ENCODE results near the gene ERG. TPM values are rescaled to one million over a fixed set of nuclear protein-coding genes. Genes with fewer than 3 reads are reported as not detected.

Gene ERG
- total RNA-seq, 1 donor from 2014 or later: 0.12 TPM

- Mint-ChIP-seq H3K27ac (no peak overlapping the region), H3K36me3 (ENCODE audit: low read depth) (no peaks in the 10 kb centered on the region)
- intact Hi-C loops (cut with micrococcal nuclease): no loop called here
These were observed 69.3 kb downstream of the ERG start for GRCh38 chr21:38429011-38429410.

GRCh38 chr21:38428211-38428610 lies 70.1 kb downstream of the ERG start:
- Mint-ChIP-seq H3K4me1 (no peaks in the 10 kb centered on the region), H3K36me3 (ENCODE audit: low read depth) (no peaks in the 10 kb centered on the region), H3K9me3 (no peaks in the 10 kb centered on the region), H3K27ac (no peak overlapping the region), H3K27me3 (no peaks in the 10 kb centered on the region), H3K4me3 (no peak overlapping the region)
- DNase-seq: no peak
- intact Hi-C loops (cut with micrococcal nuclease): no loop called here

More at GRCh38 chr21:38429011-38429410, 69.3 kb downstream of the ERG start:
- no peak overlapping the region for H3K4me3 Mint-ChIP-seq
- no peaks in the 10 kb centered on the region for H3K4me1 Mint-ChIP-seq
- no peak for DNase-seq
- H3K9me3 Mint-ChIP-seq: no peaks in the 10 kb centered on the region
- H3K27me3 Mint-ChIP-seq: no peaks in the 10 kb centered on the region

- H3K27ac Mint-ChIP-seq: no peak overlapping the region
- no peaks in the 10 kb centered on the region for H3K9me3 Mint-ChIP-seq
- H3K27me3 Mint-ChIP-seq: peaks cover under 1% of the 10 kb centered on the region
- no peaks in the 10 kb centered on the region for H3K4me1 Mint-ChIP-seq
- intact Hi-C loops (cut with micrococcal nuclease): no loop called here
- no peaks in the 10 kb centered on the region for H3K36me3 Mint-ChIP-seq (ENCODE audit: low read depth)
- no peak for DNase-seq
- H3K4me3 Mint-ChIP-seq: no peak overlapping the region
These were observed 73.8 kb downstream of the ERG start for GRCh38 chr21:38424305-38425019.

GRCh38 chr21:38422082-38422481 lies 76.2 kb downstream of the ERG start:
- H3K27me3 Mint-ChIP-seq: peaks cover 1% of the 10 kb centered on the region
- DNase-seq: no peak
- no peak overlapping the region for H3K27ac Mint-ChIP-seq
- H3K9me3 Mint-ChIP-seq: no peaks in the 10 kb centered on the region
- no peaks in the 10 kb centered on the region for H3K36me3 Mint-ChIP-seq (ENCODE audit: low read depth)
- intact Hi-C loops (cut with micrococcal nuclease): no loop called here
- H3K4me1 Mint-ChIP-seq: no peaks in the 10 kb centered on the region
- H3K4me3 Mint-ChIP-seq: no peak overlapping the region

- Mint-ChIP-seq H3K27me3 (peaks cover 3% of the 10 kb centered on the region), H3K4me3 (no peak overlapping the region), H3K27ac (no peak overlapping the region)
These were observed 78.1 kb downstream of the ERG start for GRCh38 chr21:38420140-38420539.

GRCh38 chr21:38417726-38418125 lies 80.6 kb downstream of the ERG start:
- H3K9me3 Mint-ChIP-seq: no peaks in the 10 kb centered on the region
- peaks cover 13% of the 10 kb centered on the region for H3K27me3 Mint-ChIP-seq
- H3K36me3 Mint-ChIP-seq (ENCODE audit: low read depth): no peaks in the 10 kb centered on the region
- H3K4me3 Mint-ChIP-seq: no peak overlapping the region
- intact Hi-C loops (cut with micrococcal nuclease): no loop called here
- H3K27ac Mint-ChIP-seq: no peak overlapping the region
- no peak for DNase-seq
- no peaks in the 10 kb centered on the region for H3K4me1 Mint-ChIP-seq

More at GRCh38 chr21:38420140-38420539, 78.1 kb downstream of the ERG start:
- intact Hi-C loops (cut with micrococcal nuclease): no loop called here
- no peak for DNase-seq
- no peaks in the 10 kb centered on the region for H3K9me3 Mint-ChIP-seq
- H3K4me1 Mint-ChIP-seq: no peaks in the 10 kb centered on the region
- no peaks in the 10 kb centered on the region for H3K36me3 Mint-ChIP-seq (ENCODE audit: low read depth)

GRCh38 chr21:38416791-38417190 lies 81.5 kb downstream of the ERG start:
- no peaks in the 10 kb centered on the region for H3K9me3 Mint-ChIP-seq
- no peak for DNase-seq
- H3K4me3 Mint-ChIP-seq: no peak overlapping the region
- no peak overlapping the region for H3K27ac Mint-ChIP-seq
- no peaks in the 10 kb centered on the region for H3K36me3 Mint-ChIP-seq (ENCODE audit: low read depth)
- intact Hi-C loops (cut with micrococcal nuclease): no loop called here
- H3K4me1 Mint-ChIP-seq: no peaks in the 10 kb centered on the region
- peaks cover 21% of the 10 kb centered on the region for H3K27me3 Mint-ChIP-seq

- Mint-ChIP-seq H3K4me3 (no peak overlapping the region), H3K27ac (no peak overlapping the region), H3K36me3 (ENCODE audit: low read depth) (no peaks in the 10 kb centered on the region), H3K4me1 (no peaks in the 10 kb centered on the region), H3K9me3 (no peaks in the 10 kb centered on the region), H3K27me3 (peaks cover 19% of the 10 kb centered on the region)
- no peak for DNase-seq
- intact Hi-C loops (cut with micrococcal nuclease): no loop called here
These were observed 84.2 kb downstream of the ERG start for GRCh38 chr21:38413958-38414548.

- H3K36me3 Mint-ChIP-seq (ENCODE audit: low read depth): no peaks in the 10 kb centered on the region
- H3K27me3 Mint-ChIP-seq: peaks cover 18% of the 10 kb centered on the region
- H3K4me3 Mint-ChIP-seq: no peak overlapping the region
- no peak for DNase-seq
- H3K9me3 Mint-ChIP-seq: no peaks in the 10 kb centered on the region
- H3K27ac Mint-ChIP-seq: no peak overlapping the region
- intact Hi-C loops (cut with micrococcal nuclease): no loop called here
- no peaks in the 10 kb centered on the region for H3K4me1 Mint-ChIP-seq
These were observed 87.8 kb downstream of the ERG start for GRCh38 chr21:38410466-38410865.

- Mint-ChIP-seq H3K9me3 (no peaks in the 10 kb centered on the region), H3K4me1 (no peaks in the 10 kb centered on the region), H3K27ac (no peak overlapping the region), H3K4me3 (no peak overlapping the region), H3K27me3 (peaks cover 16% of the 10 kb centered on the region), H3K36me3 (ENCODE audit: low read depth) (no peaks in the 10 kb centered on the region)
- no peak for DNase-seq
- intact Hi-C loops (cut with micrococcal nuclease): no loop called here
These were observed 88.4 kb downstream of the ERG start for GRCh38 chr21:38409907-38410306.

- intact Hi-C loops (cut with micrococcal nuclease): no loop called here
- H3K4me3 Mint-ChIP-seq: no peak overlapping the region
- no peak overlapping the region for H3K27ac Mint-ChIP-seq
- H3K4me1 Mint-ChIP-seq: no peaks in the 10 kb centered on the region
- H3K9me3 Mint-ChIP-seq: no peaks in the 10 kb centered on the region
- H3K27me3 Mint-ChIP-seq: peaks cover 17% of the 10 kb centered on the region
- no peak for DNase-seq
- no peaks in the 10 kb centered on the region for H3K36me3 Mint-ChIP-seq (ENCODE audit: low read depth)
These were observed 94.1 kb downstream of the ERG start for GRCh38 chr21:38404177-38404576.

- Mint-ChIP-seq H3K36me3 (ENCODE audit: low read depth) (no peaks in the 10 kb centered on the region), H3K27ac (no peak overlapping the region), H3K27me3 (peaks cover 17% of the 10 kb centered on the region), H3K9me3 (no peaks in the 10 kb centered on the region), H3K4me1 (no peaks in the 10 kb centered on the region), H3K4me3 (no peak overlapping the region)
- DNase-seq: no peak
- intact Hi-C loops (cut with micrococcal nuclease): no loop called here
These were observed 95.5 kb downstream of the ERG start for GRCh38 chr21:38402795-38403194.

- intact Hi-C loops (cut with micrococcal nuclease): no loop called here
- Mint-ChIP-seq H3K36me3 (ENCODE audit: low read depth) (no peaks in the 10 kb centered on the region), H3K4me3 (no peak overlapping the region), H3K27me3 (peaks cover 17% of the 10 kb centered on the region), H3K4me1 (no peaks in the 10 kb centered on the region), H3K27ac (no peak overlapping the region), H3K9me3 (no peaks in the 10 kb centered on the region)
- no peak for DNase-seq
These were observed 96.0 kb downstream of the ERG start for GRCh38 chr21:38402291-38402690.

GRCh38 chr21:38401191-38401926 lies 96.9 kb downstream of the ERG start:
- intact Hi-C loops (cut with micrococcal nuclease): no loop called here
- Mint-ChIP-seq H3K36me3 (ENCODE audit: low read depth) (no peaks in the 10 kb centered on the region), H3K4me1 (no peaks in the 10 kb centered on the region), H3K27ac (no peak overlapping the region), H3K9me3 (no peaks in the 10 kb centered on the region), H3K4me3 (no peak overlapping the region), H3K27me3 (peaks cover 17% of the 10 kb centered on the region)
- DNase-seq: no peak

Data from activated CD4-positive, alpha-beta T cell treated with anti-CD3 and anti-CD28 coated beads, Interleukin-2, amount 10 ng/mL, durations not matched to agents 24 days and 14 days (primary cell).